Activated CD4-positive, alpha-beta T cell treated with anti-CD3 and anti-CD28 coated beads, Interleukin-10, Interleukin-2, amounts not matched to agents 100 ng/mL and 50 ng/mL, durations not matched to agents 16 hours and 8 hours (primary cell): ENCODE measurements around the gene CLDN9.
"Not testable (repeated sequence)": the region's sequence is repeated elsewhere in the genome, so short reads cannot be mapped to it uniquely, and the experiment has no call there.

Experiments used
- DNase-seq: peaks from one replicate; pipeline ENCODE4 v3.0.0-alpha.2; 2020

CLDN9 gene

GRCh38 chr16:3035972-3036725 lies 23.4 kb downstream of the CLDN9 start:
- DNase-seq: no peak

GRCh38 chr16:3036726-3037315 lies 24.1 kb downstream of the CLDN9 start, which contains the start of gene BICDL2:
BICDL2 (minus strand) TSS chr16:3036944; CDS start chr16:3035496, 1,448 bp downstream.
- no peak for DNase-seq

GRCh38 chr16:3038256-3038655 lies 25.5 kb downstream of the CLDN9 start:
- no peak for DNase-seq

- DNase-seq: no peak
These were observed 26.2 kb downstream of the CLDN9 start for GRCh38 chr16:3038896-3039295.

GRCh38 chr16:3042376-3042775 lies 29.7 kb downstream of the CLDN9 start:
- no peak for DNase-seq

- no peak for DNase-seq
These were observed 32.0 kb downstream of the CLDN9 start for GRCh38 chr16:3044708-3045107.

- no peak for DNase-seq
These were observed 33.3 kb downstream of the CLDN9 start, which contains the start of gene MMP25 for GRCh38 chr16:3045758-3046640. MMP25 (plus strand) TSS chr16:3046561; CDS start chr16:3046918, 357 bp downstream.

GRCh38 chr16:3046641-3047386 lies 34.1 kb downstream of the CLDN9 start:
- DNase-seq: peak; percentile 40

- no peak for DNase-seq
These were observed 34.6 kb downstream of the CLDN9 start for GRCh38 chr16:3047387-3047720.

GRCh38 chr16:3049921-3050481 lies 37.3 kb downstream of the CLDN9 start:
- no peak for DNase-seq

GRCh38 chr16:3050487-3050886 lies 37.8 kb downstream of the CLDN9 start:
- no peak for DNase-seq

- DNase-seq: no peak
These were observed 38.3 kb downstream of the CLDN9 start for GRCh38 chr16:3051009-3051408.

- no peak for DNase-seq
These were observed 38.8 kb downstream of the CLDN9 start for GRCh38 chr16:3051494-3051893.

GRCh38 chr16:3052571-3053329 lies 40.0 kb downstream of the CLDN9 start:
- peak; percentile 58 for DNase-seq

GRCh38 chr16:3053330-3053710 lies 40.6 kb downstream of the CLDN9 start:
- peak; percentile 45 for DNase-seq

GRCh38 chr16:3054965-3055733 lies 42.4 kb downstream of the CLDN9 start:
- DNase-seq: peak; percentile 85

- DNase-seq: not testable (repeated sequence)
These were observed 43.0 kb downstream of the CLDN9 start for GRCh38 chr16:3055734-3056115.

- DNase-seq: peak; percentile 39
These were observed 43.8 kb downstream of the CLDN9 start for GRCh38 chr16:3056336-3057180.

GRCh38 chr16:3057181-3058138 lies 44.7 kb downstream of the CLDN9 start:
- peak; percentile 71 for DNase-seq
